Stimulated activated CD4-positive, alpha-beta T cell treated with anti-CD3 and anti-CD28 coated beads, TNF-alpha, amount 100 ng/mL, for 48 hours (primary cell): ENCODE measurements around the gene PDE4D.

Experiments
- DNase-seq, 3 donors: peaks; one replicate each; pipeline ENCODE4 v3.0.0-alpha.2; 2020; ENCODE audit warnings: low read depth in 3 of 3

PDE4D gene

DNA sequence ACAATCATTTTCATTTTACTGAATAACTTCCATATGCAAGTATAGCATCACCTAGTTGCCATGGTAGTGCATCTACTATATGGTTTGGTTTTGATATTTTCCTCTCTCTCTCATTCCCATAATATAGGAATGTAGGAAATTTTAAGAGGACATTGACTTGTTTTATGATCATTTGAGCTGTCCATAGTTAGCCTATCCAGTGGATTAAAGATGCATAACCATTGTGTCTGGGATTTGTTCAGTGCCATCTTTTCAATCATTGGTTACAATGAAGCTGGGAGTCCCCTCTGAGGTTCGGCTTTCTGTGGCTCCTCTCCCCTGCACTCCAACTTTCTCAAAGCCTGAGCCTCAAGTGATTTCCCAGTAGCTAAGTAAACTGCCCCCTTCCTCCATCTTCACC lies 852.2 kb downstream of the PDE4D start:
- DNase-seq, result no peak

DNA sequence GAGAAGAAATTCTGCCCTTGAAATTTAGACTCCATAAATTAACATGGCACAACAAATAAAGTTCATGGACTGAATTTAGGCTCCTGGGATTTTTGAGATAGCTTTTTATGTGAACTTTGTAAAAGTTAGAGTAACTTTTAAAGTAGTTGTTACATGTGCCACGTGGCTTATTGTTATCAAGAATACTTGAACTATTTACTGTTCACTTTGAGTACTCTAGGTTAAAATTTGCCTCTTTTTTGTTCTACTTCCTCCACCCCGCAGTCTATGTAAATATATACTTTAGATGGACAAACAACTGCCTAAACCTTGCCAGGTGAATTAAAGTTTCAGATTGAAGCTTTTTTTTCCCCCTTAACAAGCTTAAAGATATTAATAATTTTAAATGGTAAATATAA lies 852.7 kb downstream of the PDE4D start:
- no peak for DNase-seq

DNA sequence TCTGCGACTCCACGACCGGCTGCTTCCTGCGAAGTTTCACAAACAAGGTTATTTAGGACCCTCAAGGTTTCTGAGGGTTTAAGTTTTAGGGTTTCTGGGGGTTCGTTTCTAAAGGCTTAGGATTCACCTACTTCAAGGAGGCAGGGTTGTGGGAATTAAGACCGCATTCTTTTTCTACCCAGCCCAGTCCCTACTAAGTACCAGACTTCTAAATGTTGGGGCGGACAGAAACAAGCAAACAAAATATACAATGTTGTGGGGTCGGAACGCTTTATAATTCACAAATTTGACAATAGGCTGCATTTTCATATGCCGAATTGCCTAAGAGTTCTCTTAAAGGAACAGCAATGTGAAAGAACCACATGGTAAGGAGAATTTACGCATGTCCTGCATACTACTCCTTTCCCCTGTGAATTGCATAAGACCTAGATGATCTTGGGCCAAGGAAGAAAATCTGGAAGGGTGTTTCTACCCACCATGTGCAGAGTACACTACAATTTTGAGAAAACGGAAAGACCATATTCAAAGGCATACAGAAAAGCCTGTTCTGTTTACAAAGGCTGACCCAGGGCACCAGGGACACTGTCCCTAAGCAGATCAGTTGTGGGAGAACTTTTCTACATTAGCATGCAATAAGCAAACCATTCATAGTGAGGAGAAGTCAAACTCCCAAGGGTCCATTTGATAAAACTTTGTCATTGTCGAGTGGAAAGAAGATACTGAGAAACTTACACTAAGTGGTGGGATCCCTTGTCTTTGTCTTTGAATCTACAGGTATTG lies 853.3 kb downstream of the PDE4D start:
- DNase-seq, result no peak

DNA sequence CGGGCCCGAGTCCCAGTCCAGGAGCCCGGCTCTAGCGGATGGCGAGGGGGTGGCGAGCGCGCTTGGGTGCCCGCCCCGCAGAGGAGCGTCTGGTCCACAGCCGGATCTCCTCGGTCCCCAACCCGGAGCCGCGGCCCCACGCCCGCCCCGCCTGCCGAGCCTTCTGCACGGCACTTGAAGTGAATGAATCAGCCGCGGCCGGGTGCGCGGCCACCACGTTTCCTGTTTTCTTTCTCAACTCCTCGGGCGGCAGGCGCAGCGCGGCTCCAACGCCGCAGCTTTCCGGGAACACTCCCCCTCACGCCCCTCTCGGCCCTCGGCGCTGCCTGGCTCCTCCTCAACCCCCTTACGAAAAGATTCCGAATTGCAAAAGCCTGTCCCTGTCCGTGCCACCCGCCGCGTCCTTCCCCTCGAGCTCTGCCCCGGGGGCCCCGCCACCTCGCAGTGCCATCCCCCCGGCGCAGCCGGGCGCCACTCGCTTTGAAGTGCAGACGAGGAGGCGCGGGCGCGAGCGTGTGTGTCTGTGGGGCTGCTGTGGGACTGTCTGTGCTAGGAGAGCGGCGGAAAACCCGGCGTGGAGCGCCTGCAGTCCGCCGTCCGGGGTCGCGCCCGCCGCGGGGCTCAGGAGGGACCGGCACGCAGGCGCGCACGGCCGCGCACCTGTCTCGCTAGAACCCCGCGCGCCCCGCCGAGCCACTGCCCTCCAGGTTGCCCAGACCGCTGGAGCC lies 854.1 kb downstream of the PDE4D start:
- DNase-seq, result peak; percentile 77 to 79 (median 79)

DNA sequence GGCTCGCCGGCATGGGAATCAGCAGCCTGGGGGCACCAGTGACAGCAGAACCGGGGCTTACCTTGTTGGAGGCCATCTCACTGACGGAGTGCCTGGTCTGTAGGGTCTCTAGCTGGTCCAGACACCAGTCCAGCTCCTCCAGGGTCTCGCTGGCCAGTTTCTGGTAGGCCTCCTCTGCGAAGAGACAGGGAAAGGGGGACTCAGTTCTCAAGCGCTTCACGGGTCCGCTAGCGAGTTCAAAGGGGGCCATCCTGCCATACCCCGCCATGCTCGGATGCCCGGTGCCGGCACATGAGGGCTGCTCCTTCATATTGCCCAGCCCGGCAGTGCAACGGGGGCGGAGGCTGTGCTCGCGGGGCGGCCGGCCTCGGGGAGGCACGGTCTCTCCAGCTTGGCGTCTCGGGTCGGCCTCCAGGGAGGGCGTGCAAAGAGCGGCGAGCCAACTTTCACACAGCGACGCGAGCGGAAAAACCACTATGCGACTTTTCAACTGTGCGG lies 854.7 kb downstream of the PDE4D start:
- DNase-seq, result no peak

DNA sequence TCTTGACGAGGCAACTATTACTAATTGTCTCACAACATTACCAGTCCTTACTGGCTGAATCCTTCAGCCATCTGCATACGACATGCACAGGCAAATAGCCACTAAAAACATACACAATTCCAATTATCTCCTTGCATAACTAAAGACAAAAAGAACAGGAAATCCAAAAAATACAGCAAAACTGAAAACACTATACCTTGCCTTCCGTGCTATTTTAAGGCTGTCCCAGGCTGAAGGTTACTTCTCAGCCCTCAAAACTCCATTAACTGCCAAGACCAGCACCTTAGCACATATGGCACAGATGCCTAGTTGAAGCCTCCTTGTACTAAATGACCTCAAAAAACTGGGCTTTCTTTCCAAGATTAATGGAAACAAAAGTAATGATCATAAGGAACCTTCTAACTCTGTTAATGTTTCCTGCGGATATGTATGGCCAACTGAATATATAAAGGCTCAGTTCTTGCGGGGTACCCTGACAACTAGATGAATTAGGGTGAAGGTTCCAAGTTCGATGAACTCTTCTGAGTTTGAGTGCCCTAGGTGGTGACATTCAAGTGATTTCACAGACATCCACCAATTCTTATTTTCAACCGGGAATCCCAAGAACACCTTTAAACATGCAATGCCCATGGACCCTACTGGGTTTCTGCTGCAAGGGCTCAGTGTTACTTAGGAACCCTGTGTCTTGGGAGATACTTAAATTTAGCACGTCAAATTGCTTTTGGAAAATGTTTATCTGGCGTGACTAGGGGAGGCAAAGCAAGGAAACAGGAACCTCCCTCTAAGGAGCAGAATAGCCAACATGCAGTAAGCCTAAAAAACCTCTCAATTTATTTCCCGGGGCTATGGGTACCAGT lies 855.4 kb downstream of the PDE4D start:
- no peak for DNase-seq

DNA sequence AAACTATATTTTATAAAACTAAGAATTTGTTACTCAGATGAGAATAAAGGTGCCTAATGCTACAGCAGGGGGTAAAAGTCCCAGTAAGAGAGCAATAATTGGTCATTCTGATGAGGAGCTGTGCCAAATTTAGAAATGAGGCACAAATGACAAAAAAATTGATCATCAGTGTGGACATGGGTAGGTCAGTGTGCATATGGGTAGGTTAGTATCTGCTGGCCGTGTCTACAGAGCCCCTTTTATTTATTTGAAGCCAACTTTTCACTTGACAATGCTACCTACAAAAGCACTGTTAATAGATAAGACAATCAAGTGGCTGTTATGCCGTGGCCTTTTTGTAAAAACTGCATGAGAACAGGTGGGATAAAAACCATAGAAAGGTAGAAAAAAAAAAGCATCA lies 856.1 kb downstream of the PDE4D start:
- DNase-seq, result no peak

DNA sequence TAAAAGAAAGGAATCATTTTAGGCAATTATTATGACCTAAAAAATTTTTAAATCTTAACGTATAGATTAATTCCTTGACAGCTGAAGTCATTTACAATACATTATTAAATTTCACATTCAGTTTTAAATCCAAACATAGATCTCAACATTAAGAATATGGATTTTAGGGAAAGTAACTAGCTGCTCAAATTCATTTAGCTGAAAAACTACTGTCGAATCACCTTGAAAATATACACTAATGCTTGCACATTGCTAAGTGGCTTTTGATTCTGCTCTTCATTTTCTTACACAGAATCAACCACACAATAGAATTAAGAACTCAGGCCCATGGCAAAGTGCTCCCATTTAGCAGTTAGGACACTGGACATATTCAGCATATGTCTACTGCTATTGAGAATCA lies 856.5 kb downstream of the PDE4D start:
- DNase-seq, result no peak

DNA sequence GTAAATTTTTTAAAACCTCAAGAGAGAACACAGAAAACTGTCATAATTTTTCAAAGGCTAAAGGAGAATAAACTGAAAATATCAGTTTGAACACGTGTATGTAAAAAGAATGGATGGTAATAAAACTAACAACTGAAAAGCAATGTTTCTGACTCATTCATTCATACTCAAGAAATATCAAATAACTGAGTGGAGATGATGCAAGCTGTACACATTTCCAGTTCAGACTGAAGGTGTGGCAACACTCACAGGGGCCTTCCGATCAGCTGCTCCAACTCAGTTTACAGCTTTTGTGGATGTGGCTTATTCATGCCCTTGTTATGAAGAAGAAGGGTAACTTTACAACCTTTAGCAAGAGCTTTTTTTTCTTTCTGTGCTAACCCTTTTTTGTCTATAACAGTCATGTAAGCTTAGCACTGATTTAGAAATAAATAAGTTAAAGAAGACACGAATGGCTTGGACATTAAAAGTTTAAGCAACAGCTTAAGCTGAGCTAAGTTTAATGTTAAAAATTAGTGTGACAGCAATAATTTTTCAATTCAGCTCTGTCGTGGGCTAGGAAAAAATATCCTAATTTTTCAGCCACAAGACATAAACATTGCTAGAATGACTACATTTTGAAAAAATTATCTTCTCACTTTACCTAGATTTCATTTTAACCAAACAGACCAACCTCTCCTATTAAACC lies 857.1 kb downstream of the PDE4D start:
- DNase-seq, result peak in 1 of 3 donors; percentile 21

DNA sequence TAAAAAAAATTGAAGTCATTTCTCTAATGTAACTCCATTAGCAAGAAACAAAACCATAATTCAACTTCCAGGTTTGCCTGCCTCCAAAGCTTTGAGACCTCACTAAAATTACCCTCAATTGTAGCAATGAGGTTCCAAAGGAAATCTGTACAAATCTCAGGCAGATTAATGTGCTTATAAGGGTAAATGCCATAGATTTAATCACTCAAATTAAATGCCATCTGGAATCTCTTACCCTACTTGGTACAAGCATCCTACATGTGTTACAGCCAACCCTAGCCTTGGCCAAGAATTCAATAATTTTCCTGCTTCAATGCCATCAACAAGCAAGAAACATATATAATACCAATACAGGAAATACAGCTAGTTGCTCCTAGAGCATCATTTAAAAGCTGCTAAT lies 857.8 kb downstream of the PDE4D start:
- DNase-seq, result no peak

DNA sequence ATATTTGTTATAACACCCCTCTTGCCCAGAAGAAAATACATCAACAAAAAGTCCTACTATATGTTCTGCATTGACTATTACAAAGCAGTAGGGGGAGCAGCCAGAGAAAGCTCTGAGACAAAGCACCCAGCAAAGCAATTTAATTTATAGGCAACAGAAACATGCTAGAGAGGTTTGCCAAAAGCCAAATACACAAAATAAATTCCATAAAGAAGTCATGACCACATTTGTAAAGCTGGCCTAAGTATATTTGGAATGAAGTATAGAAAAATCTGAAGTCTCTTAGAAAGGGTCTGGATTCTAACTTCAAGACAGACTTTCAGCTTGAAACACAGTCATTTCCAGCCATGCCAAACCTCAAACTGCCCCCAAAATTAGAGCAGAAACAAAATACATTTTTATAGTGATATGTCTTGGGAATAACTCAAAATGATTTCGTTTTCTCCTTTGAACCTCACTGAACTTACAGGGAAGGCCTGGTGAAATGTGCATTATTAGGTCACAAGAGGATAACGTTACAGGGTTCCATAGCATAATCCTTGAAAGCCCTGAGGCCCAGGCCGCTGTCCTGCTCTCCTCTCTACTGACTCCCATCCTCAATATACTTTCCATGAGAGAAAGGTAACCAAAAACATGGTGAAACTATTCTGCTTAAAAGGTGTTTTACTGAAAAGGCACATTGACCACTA lies 858.9 kb downstream of the PDE4D start:
- DNase-seq, result no peak

DNA sequence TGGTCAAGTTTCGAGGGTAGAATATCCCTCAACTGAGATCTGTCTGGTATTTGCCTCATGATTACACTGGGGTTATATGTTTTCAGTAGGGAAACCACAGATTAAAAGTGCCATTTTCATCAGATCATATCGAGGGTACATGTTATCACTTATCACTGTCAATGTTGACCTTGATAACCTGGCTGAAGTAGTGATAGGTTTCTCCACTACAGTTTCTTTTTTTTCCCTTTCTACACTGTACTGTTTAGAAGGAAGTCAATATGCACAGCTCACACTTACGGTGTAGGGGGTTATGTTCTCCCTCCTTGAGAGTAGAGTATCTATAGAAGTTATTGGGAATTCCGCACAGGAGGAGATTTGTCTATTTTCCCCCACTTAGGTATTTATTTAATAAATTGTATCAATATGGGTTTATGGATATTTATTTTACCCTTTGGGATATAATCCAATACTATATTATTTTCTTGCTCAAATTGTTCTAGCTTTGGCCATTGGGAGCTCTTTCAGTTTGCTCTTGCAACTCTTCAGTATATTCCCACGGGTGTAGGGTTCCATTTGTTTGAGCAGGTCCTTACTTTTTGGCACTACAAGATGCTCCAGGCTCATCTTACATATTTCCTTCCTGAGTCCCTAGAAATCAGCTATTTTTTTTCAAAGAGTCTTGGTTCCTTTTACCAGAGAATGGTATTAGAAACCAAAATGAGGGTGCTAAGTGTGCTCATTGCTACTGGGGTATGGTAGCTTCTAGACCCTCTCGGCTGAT lies 866.2 kb downstream of the PDE4D start:
- no peak for DNase-seq

DNA sequence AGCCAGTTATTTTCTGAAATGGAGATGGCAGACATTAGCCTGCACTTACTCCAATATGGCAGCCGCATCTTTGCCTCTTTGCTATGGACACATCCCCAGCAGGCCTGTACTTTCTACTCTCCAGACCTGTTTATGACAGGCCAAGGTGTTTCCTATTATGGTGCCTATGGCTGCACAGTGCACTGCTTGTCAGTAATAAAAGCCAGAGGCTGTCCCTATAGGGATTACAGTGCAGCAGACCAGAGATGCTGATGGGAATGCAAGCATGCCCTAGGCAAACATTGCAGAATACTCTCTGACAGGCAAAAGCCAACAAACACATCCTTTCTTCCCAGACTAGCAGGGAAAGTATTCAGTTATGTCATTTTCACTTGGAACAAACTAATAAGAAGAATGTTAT lies 867.8 kb downstream of the PDE4D start:
- DNase-seq, result no peak

DNA sequence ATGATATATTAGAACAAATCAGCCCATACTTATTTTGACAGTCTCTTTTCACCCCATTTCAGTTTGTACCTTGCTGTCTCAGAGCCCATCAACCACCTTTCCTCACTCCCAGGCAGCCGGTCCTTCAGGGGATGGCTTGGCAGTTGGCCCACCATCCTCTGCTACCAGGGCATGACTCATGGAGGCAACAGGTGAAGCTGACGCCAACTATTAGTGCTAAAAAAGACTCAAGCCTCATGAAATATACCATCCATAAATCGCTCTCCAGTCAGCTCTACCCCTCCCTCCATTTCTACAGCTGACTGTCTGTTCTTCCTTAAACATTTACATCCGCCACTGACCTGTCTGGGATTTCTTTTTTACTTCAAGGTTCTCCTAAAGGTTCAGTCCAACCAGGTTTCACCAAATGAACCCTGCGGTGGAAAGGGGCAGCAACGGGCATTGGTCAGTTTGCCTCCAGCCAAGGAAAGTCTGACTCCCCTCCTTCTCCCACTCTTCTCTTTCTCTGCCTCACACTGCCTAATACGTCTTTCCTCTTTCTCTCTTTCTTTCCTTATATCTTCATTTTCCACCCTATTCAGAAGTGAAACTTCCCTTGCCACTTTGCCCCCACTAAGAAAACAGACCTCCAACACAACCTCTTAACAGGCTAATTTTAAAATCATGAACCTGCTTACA lies 871.5 kb downstream of the PDE4D start:
- no peak for DNase-seq

DNA sequence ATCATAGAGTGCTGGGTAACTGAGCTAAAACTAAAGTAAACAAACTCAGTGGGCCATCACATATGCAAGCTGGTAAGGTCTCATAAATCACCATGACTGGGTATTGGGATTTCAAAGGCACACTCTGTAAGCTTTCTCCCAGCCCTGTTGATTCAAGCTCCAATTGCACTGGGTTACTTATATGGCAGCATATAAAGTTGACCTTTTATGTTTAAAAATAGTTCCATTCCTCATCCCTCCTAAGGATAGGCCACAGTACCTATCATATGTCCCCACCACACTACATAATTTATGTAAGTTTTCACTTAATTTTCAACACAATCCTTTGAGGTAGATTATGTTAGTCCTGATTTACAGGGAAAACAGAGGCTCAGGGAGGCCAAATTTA lies 872.2 kb downstream of the PDE4D start:
- no peak for DNase-seq

DNA sequence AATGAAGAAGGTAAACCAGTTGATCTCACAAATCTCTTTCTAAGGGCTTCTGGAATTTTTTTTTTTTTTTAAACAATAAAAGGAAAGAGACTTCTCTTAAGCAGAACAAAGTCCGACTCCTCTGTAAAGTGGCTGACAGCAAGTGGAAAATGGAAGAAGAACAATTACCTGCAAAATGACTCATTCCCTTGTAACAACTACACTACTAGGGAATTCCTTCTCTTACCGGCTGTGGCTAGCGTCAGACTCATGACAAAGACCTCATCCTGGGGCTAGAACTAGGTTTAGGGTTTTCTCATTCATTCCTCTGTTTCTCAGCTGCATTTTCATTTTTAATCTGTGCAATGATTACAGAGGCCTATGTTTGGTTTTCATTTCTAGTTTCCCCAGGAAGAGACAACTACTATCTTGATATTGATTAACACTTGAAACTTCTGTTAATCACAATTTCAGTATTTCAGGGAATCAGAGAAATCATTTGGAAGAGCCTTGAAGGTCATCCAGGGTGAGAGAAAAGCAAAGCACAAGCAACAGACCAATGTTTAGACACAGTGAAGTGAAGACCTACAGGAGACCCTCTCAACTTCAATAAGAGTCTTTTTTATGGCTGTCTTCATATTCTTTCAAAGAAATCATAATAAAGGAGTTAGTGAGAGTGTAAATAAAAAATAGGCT lies 872.8 kb downstream of the PDE4D start:
- DNase-seq, result no peak

DNA sequence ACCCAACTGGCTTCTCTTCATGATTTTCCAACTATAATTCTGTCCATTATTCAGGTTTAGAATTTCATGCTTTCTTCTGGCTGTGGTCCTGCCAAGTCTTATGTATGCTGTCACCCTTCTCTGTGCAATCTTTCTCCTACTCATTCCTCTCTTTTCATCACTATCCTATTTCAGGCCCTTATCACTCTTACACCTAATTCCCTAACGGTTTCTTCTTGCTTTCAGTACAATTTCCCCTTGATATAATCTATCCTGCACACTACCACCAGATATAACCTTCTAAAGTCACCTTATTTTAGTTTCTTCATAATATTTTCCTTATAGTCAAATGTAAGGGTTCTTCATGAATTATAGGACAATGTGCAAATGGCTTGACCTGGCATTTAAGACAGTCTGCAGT lies 874.4 kb downstream of the PDE4D start:
- no peak for DNase-seq

DNA sequence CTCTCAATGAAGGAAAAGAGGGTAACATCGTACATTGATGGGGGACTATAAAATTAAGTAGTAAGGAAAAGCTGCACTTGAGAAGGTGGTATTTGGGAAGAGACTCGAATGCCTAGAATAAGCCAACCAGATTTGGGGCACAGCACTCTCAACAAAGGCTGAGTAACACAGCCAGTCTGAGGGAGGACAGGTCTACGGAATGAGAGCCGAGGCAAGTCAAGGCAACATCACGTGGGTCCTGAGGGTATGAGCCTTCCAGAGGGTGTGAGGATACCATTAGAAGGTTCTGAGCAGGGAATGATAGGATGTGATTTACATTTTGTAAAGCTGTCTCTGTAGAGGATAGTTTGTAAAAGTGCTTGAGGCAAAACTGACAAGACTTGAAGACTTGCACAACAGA lies 876.6 kb downstream of the PDE4D start:
- no peak for DNase-seq

DNA sequence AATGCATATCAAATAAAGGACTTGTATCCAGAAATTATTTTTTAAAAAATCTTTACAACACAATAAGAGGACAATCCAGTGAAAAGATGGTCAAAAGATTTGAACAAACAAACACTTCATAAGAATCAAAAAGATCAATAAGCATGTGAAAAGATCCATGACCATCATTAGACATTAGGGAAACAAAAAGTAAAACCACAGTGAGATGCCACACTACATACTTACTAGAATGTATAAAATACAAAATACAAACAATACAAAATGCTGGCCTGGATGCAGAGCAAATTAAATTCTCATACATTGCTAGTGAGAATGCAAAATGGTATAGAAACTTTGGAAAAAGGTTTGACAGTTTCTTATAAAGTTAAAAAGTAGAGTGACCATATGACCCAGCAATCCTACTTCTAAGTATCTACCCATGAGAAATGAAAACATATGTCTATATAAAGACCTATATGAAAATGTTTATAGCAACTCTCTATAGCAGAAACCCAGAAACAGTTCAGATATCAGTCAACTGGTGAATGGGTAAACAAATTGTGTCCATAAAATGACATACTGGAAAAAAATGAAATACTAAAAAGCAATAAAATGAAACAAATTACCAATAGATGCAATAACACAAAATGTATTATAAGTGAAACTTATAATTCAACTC lies 884.6 kb downstream of the PDE4D start:
- DNase-seq, result no peak
